ENCODE data around the gene ZKSCAN3.

Gene ZKSCAN3

DNA sequence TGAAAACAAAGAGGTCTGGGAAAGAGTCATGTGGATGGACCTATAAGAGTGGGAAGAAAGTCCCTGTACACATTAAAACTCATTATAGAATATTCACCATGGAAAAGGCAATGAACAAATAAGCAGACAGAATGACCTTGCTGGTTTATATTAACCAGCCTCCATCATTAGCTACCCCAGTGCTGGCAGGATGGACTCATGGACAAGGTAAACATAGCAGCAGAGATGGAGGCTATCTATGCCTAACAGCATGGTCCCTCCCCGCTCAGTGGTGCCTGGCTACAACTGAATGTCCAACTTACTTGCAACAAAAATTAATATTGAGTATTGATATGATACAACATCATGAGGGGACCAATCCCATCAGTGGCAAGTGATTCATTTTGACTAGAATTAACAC is 4.5 kb upstream of the ZKSCAN3 start:
- no peak overlapping the region for H3K4me3 ChIP-seq (ENCODE audit: low read depth, low read length)
- TF ChIP-seq, protein P1, sequence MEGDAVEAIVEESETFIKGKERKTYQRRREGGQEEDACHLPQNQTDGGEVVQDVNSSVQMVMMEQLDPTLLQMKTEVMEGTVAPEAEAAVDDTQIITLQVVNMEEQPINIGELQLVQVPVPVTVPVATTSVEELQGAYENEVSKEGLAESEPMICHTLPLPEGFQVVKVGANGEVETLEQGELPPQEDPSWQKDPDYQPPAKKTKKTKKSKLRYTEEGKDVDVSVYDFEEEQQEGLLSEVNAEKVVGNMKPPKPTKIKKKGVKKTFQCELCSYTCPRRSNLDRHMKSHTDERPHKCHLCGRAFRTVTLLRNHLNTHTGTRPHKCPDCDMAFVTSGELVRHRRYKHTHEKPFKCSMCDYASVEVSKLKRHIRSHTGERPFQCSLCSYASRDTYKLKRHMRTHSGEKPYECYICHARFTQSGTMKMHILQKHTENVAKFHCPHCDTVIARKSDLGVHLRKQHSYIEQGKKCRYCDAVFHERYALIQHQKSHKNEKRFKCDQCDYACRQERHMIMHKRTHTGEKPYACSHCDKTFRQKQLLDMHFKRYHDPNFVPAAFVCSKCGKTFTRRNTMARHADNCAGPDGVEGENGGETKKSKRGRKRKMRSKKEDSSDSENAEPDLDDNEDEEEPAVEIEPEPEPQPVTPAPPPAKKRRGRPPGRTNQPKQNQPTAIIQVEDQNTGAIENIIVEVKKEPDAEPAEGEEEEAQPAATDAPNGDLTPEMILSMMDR (conservative IDR thresholded peaks at IDR 0.05; ENCODE audit: low read depth, low read length) = no peak
- DNase-seq (ENCODE audit: low read depth) = no peak

DNA sequence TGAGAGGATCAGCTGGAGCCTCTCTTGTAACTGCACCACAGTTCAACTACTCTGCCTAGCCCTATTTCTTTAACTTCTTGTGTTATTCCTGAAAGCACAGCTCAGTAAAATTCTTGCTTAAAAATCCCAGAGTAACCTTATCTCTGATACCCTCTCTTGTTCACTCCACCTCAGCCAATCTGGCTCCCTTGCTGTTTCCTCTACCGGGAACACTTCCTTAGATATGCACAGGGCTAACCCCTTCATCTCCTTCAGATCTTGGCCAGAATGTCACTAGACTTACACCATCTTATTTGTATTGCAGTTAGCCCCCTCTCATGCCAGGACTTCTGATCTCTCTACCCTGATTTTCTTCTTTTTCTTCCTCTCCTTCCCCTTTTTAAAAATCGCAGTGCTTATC is 2.6 kb upstream of the ZKSCAN3 start:
- TF ChIP-seq, protein P1 (conservative IDR thresholded peaks at IDR 0.05; ENCODE audit: low read depth, low read length) = no peak
- H3K4me3 ChIP-seq (ENCODE audit: low read depth, low read length) = no peak overlapping the region
- no peak for DNase-seq (ENCODE audit: low read depth)

DNA sequence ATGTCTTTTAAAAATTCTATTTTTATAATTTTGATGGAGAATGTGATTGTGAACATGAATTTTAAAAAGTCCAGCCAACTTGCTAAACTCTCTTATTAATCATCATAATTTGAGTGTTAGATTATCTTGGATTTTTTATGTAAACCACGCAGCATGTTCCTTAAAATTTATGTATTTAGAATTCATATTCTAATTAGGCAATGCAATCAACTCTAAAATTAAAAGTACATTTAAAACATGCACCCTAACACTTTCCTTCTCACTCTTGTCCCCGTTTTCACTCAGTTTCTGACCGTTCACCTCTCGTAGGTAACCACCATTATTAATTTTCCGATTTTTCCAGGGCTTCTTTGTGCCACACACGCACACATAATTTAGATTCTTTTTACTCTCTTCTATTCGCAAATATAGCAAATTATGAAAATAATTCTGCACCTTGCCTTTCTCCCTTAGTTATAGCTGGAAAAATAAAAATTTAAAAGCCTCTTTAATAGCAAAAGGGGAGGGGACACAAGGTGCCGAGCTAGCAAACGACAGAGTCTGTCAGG is 329 bp upstream of the ZKSCAN3 start:
- TF ChIP-seq, protein P1 (conservative IDR thresholded peaks at IDR 0.05; ENCODE audit: low read depth, low read length) = no peak
- no peak for DNase-seq (ENCODE audit: low read depth)
- peak overlapping the region; percentile 84 for H3K4me3 ChIP-seq (ENCODE audit: low read depth, low read length)

DNA sequence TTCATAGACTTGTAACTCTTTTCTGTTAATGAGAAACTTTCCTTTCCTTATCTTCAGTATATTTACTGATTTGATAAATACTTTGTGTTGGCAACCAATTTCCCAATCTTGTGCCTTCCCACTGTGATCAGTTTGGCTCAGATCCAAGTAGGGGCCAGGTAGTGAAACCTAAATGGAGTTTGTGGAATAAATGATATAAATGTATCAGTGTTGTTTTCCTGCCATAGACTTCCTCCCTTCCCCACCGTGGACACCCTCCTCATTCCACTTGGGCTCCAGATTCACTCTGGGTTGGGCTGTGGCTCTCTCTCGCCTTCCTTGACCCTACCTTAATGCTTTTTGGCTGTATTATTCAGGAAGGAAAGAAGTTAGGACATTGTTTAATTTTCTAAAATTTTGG is 1.3 kb downstream of the ZKSCAN3 start:
- DNase-seq (ENCODE audit: low read depth) = no peak
- H3K4me3 ChIP-seq (ENCODE audit: low read depth, low read length) = no peak overlapping the region
- TF ChIP-seq, protein P1 (conservative IDR thresholded peaks at IDR 0.05; ENCODE audit: low read depth, low read length) = no peak

DNA sequence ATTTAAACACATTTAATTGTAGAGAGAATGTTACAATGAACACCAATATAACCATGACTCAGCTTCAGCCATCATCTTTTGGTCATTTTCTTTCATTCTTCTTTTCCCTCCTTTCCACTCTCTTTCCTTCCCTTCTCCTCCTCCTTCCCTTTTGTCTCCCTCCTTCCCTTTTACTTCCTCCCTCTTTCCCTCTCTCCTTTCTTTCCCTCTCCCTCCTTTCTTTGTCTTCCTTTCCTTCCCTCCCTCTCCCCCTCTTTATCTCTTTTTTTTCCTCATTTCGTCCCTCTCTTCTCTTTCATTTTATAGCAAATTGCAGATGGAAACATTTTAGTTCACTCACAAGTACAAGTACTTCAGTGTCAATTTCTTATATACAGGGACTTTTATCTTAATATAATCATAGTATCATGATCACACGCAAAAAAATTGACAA is 1.8 kb downstream of the ZKSCAN3 start:
- no peak for DNase-seq (ENCODE audit: low read depth)
- TF ChIP-seq, protein P1 (conservative IDR thresholded peaks at IDR 0.05; ENCODE audit: low read depth, low read length) = no peak
- H3K4me3 ChIP-seq (ENCODE audit: low read depth, low read length) = no peak overlapping the region

DNA sequence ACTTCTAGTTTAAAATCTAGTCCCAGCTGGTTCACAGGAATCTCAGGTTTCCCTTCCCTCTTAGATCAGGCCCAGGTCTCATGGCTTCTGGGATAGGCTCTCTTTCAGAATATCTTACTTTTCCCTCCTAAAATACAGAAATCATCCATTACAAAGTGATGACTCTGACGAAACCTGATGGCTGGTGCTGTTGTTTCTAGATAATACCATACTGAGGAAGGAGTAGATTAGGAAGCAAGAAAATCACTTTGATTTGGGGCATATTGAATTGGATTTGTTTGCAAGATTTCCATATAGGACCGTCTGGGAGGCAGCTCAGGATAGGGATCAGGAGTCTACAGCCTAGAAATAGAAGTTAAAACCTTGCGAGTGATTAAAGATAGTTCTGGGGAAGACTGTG is 3.6 kb downstream of the ZKSCAN3 start:
- no peak for DNase-seq (ENCODE audit: low read depth)
- TF ChIP-seq, protein P1 (conservative IDR thresholded peaks at IDR 0.05; ENCODE audit: low read depth, low read length) = no peak
- H3K4me3 ChIP-seq (ENCODE audit: low read depth, low read length) = no peak overlapping the region

DNA sequence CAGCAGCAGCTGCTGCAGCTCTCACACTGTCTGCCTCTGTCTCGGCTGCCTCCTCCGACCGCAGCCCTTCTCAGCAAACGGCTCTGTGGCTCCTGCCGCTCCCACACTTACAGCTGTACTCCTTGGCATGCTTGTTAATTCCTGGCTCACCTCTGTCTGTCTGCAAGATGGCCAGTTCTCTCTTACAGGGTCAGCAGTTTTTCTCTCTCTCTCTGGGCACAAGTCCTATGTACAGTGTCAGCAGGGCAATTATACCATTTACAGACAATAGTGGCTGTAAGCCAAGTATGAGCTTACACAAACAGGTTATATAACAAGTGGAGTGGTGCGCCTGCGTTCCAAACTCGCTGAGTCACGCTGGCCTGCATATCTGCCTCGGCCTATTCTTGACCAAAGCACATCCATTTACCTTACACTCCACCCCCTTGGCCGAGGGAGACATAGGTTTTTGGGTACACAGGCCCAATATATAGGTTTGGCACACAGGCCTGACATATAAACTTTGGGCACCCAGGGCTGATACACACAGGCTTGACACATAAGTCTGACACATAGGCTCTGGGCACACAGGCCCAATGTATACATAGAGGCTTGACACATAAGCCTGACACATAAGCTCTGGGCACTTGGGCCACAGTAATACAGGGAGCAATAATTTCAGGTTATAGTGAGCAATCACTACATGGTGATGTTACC is 4.4 kb downstream of the ZKSCAN3 start:
- DNase-seq (ENCODE audit: low read depth) = peak; percentile 23
- TF ChIP-seq, protein P1 (conservative IDR thresholded peaks at IDR 0.05; ENCODE audit: low read depth, low read length) = no peak
- H3K4me3 ChIP-seq (ENCODE audit: low read depth, low read length) = no peak overlapping the region

Measured in choroid plexus epithelial cell (primary cell).